Gastroesophageal sphincter (tissue), 4 donors: ENCODE data around the gene WHAMM. TPM values are rescaled to one million over a fixed set of nuclear protein-coding genes. Genes with fewer than 3 reads are reported as not detected.

Experiments used
- ATAC-seq: fragments of 150-250 bp; one replicate; pipeline ENCODE4 v1.9.1; 2016; ENCODE audit warnings: mild to moderate bottlenecking, moderate library complexity
- H3K27ac ChIP-seq, 4 donors: fragments of 200-600 bp; sonication (generic) in 3 of 4; 1 replicate in 3 of 4; 2 replicates in 1 of 4; pipeline ENCODE4 v1.5.1; 2016 to 2019
- H3K27me3 ChIP-seq: fragments of 200-600 bp; sonication (generic); one replicate; pipeline ENCODE4 v1.5.1; 2019
- H3K36me3 ChIP-seq, 2 donors: fragments of 200-600 bp; sonication (generic); one replicate each; pipeline ENCODE4 v1.5.1; 2019; ENCODE audit warnings: control low read depth in 1 of 2
- H3K4me1 ChIP-seq, 3 donors: fragments of 200-600 bp; sonication (generic); 1 replicate in 2 of 3; 2 replicates in 1 of 3; pipeline ENCODE4 v1.5.1; 2016 to 2019; ENCODE audit warnings: control low read depth in 2 of 3
- H3K4me3 ChIP-seq, 2 donors: fragments of 200-600 bp; sonication (generic); one replicate each; pipeline ENCODE4 v1.5.1; 2019; ENCODE audit warnings: mild to moderate bottlenecking in 1 of 2, moderate library complexity in 1 of 2
- H3K9me3 ChIP-seq, 3 donors: fragments of 200-600 bp; sonication (generic); one replicate each; pipeline ENCODE4 v1.5.1; 2017 to 2019; ENCODE audit warnings: control low read depth in 2 of 3
- EP300 ChIP-seq: sonication (generic); formaldehyde crosslinking; IDR thresholded peaks from one replicate; pipeline ENCODE4 v1.6.1; 2017; ENCODE audit warnings: antibody characterized with exemption, mild to moderate bottlenecking
- POLR2A ChIP-seq, 2 donors: fragments of 450-650 bp; IDR thresholded peaks; one replicate each; pipeline ENCODE4 v1.6.1; 2017; ENCODE audit warnings: antibody characterized with exemption in 2 of 2, mild to moderate bottlenecking in 2 of 2, moderate library complexity in 1 of 2
- POLR2AphosphoS5 ChIP-seq: sonication (generic); formaldehyde crosslinking; IDR thresholded peaks from one replicate; pipeline ENCODE4 v1.6.1; 2017; ENCODE audit warnings: antibody characterized with exemption
- WGBS, 2 donors: methylation state at CpG; one replicate each; pipeline ENCODE4 v1.1.5; 2018; ENCODE audit warnings: low coverage in 1 of 2; 5-methylcytosine and 5-hydroxymethylcytosine counted together
- total RNA-seq, 4 donors: library from RNA; depleted of rRNA; stranded (reverse); fragments of >200 nt; gene quantifications; one replicate each; pipeline ENCODE4 v1.1.0, GENCODE V29; 2016
- TF ChIP-seq, protein P1 (sequence below), 4 experiments: fragments of 200-600 bp in 2 of 4; fragments of 450-650 bp in 2 of 4; sonication (generic) in 1 of 4; IDR thresholded peaks; one replicate each; pipeline ENCODE4 v1.5.1; 2017 to 2019; ENCODE audit warnings: antibody characterized with exemption in 4 of 4, mild to moderate bottlenecking in 2 of 4, moderate library complexity in 2 of 4

WHAMM gene
- total RNA-seq, 4 donors from 2014 or later: 9.2 to 16.0 (median 11.5) TPM

DNA sequence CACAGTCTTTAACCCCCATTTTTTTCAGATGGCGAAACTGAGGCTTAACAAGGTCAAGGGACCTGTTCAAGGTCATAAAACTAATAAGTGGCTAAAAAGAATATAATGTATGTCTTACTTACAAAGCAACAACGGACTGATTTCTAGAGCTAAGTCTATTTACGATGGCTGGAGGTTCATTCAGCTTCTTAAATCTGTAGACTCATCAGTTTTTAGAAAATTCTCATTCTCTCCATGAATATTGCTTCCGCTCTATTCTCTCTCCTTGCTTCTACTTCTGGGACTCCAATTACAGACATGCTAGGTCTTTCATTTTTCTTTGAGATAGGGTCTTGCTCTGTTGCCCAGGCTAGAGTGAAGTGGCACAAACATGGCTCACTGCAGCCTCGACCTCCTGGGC, 68.9 kb downstream of the WHAMM start:
- Histone ChIP-seq H3K9me3 (no peaks in the 10 kb centered on the region), H3K36me3 (peaks cover 0 to 24% of the 10 kb centered on the region in 2 donors), H3K27ac (no peak overlapping the region), H3K4me3 (no peak overlapping the region), H3K4me1 (no peaks in the 10 kb centered on the region), H3K27me3 (no peaks in the 10 kb centered on the region)
- TF ChIP-seq, protein P1, sequence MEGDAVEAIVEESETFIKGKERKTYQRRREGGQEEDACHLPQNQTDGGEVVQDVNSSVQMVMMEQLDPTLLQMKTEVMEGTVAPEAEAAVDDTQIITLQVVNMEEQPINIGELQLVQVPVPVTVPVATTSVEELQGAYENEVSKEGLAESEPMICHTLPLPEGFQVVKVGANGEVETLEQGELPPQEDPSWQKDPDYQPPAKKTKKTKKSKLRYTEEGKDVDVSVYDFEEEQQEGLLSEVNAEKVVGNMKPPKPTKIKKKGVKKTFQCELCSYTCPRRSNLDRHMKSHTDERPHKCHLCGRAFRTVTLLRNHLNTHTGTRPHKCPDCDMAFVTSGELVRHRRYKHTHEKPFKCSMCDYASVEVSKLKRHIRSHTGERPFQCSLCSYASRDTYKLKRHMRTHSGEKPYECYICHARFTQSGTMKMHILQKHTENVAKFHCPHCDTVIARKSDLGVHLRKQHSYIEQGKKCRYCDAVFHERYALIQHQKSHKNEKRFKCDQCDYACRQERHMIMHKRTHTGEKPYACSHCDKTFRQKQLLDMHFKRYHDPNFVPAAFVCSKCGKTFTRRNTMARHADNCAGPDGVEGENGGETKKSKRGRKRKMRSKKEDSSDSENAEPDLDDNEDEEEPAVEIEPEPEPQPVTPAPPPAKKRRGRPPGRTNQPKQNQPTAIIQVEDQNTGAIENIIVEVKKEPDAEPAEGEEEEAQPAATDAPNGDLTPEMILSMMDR (IDR thresholded peaks at IDR 0.05): no peak
- no peak for TF ChIP-seq EP300
- TF ChIP-seq POLR2A (IDR thresholded peaks at IDR 0.05): no peak
- WGBS, 2 donors: 83 to 92% methylated on average over 4 to 5 of the region's 5 CpGs
- ATAC-seq: no peak

DNA sequence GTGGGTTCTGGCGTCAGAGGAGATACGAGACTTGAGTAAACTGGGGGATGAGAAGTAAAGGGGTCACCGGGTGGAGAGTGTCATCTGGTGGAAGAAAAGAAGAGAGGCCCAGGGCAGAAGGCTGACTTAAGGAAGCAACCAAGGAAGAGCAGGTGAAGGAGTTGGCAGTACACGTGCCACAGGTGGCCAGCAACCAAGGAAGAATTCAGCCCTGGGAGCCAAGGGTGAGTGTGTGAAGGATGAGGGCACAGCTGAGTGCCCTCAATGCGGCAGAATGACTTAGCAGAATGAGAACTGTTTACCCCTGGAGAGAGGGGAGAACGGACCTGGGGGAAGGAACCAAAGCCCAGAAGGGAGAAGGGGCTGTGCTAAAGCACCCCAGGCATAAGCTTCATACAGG, 71.3 kb downstream of the WHAMM start:
- Histone ChIP-seq H3K4me3 (no peak overlapping the region), H3K27ac (no peak overlapping the region), H3K36me3 (peaks cover 0 to 4% of the 10 kb centered on the region in 2 donors), H3K27me3 (no peaks in the 10 kb centered on the region), H3K4me1 (no peaks in the 10 kb centered on the region), H3K9me3 (no peaks in the 10 kb centered on the region)
- ATAC-seq: no peak
- TF ChIP-seq, protein P1 (IDR thresholded peaks at IDR 0.05): no peak
- TF ChIP-seq POLR2AphosphoS5 (no peak), EP300 (no peak), POLR2A (IDR thresholded peaks at IDR 0.05) (no peak)
- 61 to 70% methylated on average over 3 to 6 of the region's 6 CpGs for WGBS, 2 donors

DNA sequence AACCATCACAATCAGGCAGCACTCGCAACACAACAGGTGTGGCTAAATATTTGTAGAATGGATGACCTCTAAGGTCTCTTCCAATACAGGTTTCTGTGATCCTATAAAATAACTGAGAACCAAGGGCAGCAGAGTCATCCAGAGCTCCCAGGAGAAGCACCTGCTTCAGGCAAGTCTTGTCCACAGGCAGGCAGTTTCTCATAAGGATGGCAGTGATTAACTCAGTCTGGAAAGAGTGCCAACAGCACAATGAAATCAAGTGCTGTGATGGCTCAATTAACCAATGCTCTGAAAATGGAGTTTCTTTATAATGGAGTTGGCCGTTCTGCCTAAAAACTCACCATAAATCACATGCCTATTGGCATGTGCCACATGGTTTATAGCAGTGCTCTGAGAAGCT, 72.3 kb downstream of the WHAMM start:
- no peaks in the 10 kb centered on the region for H3K9me3 ChIP-seq
- H3K27me3 ChIP-seq: no peaks in the 10 kb centered on the region
- H3K4me1 ChIP-seq: no peaks in the 10 kb centered on the region
- WGBS, 2 donors: 57 to 93% methylated on average over 1 of the region's 2 CpGs
- TF ChIP-seq, protein P1 (IDR thresholded peaks at IDR 0.05): no peak
- TF ChIP-seq POLR2A (IDR thresholded peaks at IDR 0.05): no peak
- no peak for TF ChIP-seq POLR2AphosphoS5
- no peak for TF ChIP-seq EP300
- H3K27ac ChIP-seq: no peak overlapping the region
- H3K4me3 ChIP-seq: no peak overlapping the region
- peaks cover 0 to 4% of the 10 kb centered on the region in 2 donors for H3K36me3 ChIP-seq
- no peak for ATAC-seq

DNA sequence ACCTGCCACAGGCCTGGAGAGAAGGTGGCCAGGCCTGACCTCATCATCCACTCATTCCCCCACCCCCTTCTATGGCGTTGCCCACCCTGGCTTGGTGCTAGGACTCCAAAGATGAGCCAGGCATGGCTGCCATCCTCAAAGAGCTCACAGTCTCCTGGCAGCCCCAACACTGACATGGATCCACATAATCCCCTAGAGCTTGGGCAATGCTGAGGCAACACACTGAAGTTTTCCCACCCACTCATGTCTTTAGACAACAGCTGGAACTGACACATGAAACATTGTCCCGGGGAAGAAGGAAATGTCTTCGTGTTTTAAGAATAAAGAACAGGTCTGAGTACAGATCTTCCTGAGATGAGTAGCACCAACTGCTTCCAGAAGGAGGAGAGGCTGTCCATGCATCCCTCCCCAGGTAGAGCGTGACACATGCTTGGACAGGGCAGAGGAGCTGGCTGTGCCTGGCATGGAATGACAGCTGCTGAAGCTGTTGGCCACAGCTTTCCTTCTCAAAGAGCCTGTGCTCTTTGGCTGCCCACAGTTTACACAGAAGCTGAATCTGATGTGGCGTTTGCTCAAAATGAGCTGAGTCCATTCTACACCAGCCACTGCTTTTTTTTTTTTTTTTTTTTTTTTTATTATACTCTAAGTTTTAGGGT, 73.0 kb downstream of the WHAMM start:
- WGBS, 2 donors: 69% methylated on average over 2 of the region's 5 CpGs; no CpG with 5 or more reads in 1 of the 2 donors
- no peak for TF ChIP-seq EP300
- TF ChIP-seq, protein P1 (IDR thresholded peaks at IDR 0.05): no peak
- no peak for TF ChIP-seq POLR2AphosphoS5
- no peak for TF ChIP-seq POLR2A (IDR thresholded peaks at IDR 0.05)

More for the DNA sequence above, 73.0 kb downstream of the WHAMM start:
- Histone ChIP-seq H3K36me3 (peaks cover 0 to 4% of the 10 kb centered on the region in 2 donors), H3K9me3 (no peaks in the 10 kb centered on the region), H3K27ac (no peak overlapping the region), H3K4me3 (no peak overlapping the region), H3K27me3 (no peaks in the 10 kb centered on the region), H3K4me1 (no peaks in the 10 kb centered on the region)
- ATAC-seq: no peak

Other genes with a start within 250 kb of the WHAMM start
- gene CPEB1, start 162.3 kb upstream of the WHAMM start, total RNA-seq: 1 to 10 TPM; 3.2 to 7.8 (median 5.3) TPM
- gene AP3B2, start 99.8 kb upstream of the WHAMM start, total RNA-seq: 1 to 10 TPM; 1.6 to 2.6 (median 2.0) TPM
- not detected for gene FSD2, start 3.6 kb upstream of the WHAMM start, total RNA-seq
- 10 to 100 TPM; 12.0 to 26.8 (median 17.7) TPM for gene HOMER2, start 143.1 kb downstream of the WHAMM start, total RNA-seq
- 10 to 100 TPM; 15.9 to 29.1 (median 19.7) TPM for gene RAMAC, start 176.6 kb downstream of the WHAMM start, total RNA-seq
- 10 to 100 TPM in 2 of 4 donors, 1 to 10 TPM in 2; 6.9 to 20.5 (median 9.4) TPM for gene C15orf40, start 202.0 kb downstream of the WHAMM start, total RNA-seq